Measurements from ENCODE around the gene TENT5C. TPM values are rescaled to one million over a fixed set of nuclear protein-coding genes. Genes with fewer than 3 reads are reported as not detected.

The TENT5C gene
- total RNA-seq, 1 donor, result 69.2 TPM

DNA sequence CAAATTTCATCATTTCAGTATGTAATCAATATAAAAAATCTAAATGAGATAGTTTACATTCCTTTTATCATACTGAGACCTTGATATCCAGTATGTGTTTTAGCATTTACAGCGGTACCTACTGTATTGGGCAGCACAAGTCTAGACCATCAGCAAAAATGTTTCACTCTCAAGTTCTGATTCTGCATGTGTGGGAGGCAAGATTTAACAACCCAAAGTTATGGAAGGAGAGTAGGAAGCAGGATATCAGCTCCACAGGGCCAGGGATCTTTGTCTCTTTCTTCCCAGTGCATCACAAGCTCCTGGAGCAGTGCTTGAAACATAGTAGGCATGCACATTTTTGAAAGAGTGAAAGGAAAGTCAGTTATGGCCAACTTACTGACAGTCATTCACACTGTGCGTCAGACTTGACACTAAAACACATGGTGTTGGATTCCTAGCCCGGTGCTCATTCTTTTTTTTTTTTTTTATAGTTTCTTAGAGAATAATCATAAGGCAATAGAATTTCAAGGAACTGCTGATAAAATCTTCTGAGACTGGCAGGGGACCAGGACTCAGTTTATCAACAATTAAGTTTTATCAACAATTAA is 6.1 kb downstream of the TENT5C start:
- no peak overlapping the region for H3K4me3 ChIP-seq (ENCODE audit: low read length)
- no peaks in the 10 kb centered on the region for H3K9me3 ChIP-seq (ENCODE audit: low read depth, low read length)
- no peaks in the 10 kb centered on the region for H3K27me3 ChIP-seq (ENCODE audit: insufficient read depth, low read length)
- H3K4me1 ChIP-seq (ENCODE audit: insufficient read depth, low read length), result peaks cover 87% of the 10 kb centered on the region

DNA sequence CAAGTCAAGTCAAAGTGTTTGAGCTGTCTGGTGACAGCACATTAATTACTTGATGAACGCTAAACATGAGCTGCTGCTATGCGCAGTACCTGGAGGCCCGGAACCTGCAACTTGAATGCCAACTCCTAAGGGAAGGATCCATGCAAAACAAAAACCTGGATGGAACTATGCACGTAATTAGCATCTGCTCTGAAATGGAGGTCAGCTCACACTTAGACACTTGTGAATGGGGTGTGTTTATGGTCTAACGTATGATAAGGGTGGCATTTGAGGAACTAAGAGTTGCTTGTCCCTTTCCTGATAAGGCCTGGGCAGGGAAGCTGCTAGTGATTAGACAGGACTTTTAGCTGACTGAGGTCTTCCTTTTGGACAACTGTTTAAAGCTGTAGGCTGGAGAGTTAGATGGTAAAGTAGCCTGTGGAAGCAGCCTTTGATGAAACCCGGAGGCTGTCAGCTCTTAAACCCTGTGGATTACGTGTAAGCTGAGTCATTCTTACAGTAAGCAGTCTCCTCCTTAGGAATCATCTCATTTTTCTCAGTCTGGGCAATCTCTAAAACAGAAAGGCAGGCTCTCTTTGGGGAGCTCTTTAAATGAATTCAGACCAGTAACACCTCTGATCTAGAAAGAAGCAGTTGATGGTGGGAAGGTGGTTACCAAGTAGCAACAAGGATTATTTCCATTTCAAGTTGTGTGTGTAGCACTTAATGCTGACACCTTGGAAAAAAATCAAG is 6.8 kb downstream of the TENT5C start:
- Histone ChIP-seq H3K4me3 (ENCODE audit: low read length) (no peak overlapping the region), H3K9me3 (ENCODE audit: low read depth, low read length) (no peaks in the 10 kb centered on the region), H3K27me3 (ENCODE audit: insufficient read depth, low read length) (no peaks in the 10 kb centered on the region), H3K4me1 (ENCODE audit: insufficient read depth, low read length) (peaks cover 84% of the 10 kb centered on the region)

DNA sequence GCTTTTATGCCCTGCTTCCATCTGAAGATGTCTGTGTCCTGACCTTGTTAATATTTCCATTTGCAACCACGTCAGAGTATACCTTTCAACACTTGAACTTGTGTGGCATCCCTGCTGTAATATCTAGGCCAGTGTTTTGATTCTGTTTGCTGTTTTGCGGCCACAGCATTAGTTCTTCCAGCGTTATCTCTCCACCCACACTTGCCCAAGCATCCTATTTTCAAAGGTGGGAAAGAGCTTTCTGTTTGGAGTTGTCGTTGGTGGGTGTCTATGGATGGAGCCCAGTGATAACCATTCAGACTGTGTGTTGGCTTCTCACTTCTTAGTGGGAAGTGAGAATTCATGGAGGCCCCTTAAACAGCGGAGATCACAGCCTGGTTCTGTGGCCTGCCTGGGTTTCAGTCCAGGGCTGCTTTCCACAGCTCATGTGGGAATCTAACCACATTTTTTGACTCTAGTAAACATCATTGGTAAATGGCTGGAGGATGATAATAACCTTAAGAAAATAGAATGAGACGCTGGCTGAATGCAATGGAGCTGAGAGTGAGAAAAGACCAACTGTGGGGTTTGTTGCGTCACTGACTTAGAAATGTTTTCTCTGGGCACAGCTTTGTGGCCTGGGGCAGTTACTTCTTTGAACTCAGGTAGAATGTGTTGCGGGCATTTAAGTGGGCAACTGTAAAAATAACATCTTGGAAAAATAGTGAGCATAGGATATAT is 7.6 kb downstream of the TENT5C start:
- H3K9me3 ChIP-seq (ENCODE audit: low read depth, low read length), result no peaks in the 10 kb centered on the region
- no peak overlapping the region for H3K4me3 ChIP-seq (ENCODE audit: low read length)
- no peaks in the 10 kb centered on the region for H3K27me3 ChIP-seq (ENCODE audit: insufficient read depth, low read length)
- H3K4me1 ChIP-seq (ENCODE audit: insufficient read depth, low read length), result peaks cover 77% of the 10 kb centered on the region

DNA sequence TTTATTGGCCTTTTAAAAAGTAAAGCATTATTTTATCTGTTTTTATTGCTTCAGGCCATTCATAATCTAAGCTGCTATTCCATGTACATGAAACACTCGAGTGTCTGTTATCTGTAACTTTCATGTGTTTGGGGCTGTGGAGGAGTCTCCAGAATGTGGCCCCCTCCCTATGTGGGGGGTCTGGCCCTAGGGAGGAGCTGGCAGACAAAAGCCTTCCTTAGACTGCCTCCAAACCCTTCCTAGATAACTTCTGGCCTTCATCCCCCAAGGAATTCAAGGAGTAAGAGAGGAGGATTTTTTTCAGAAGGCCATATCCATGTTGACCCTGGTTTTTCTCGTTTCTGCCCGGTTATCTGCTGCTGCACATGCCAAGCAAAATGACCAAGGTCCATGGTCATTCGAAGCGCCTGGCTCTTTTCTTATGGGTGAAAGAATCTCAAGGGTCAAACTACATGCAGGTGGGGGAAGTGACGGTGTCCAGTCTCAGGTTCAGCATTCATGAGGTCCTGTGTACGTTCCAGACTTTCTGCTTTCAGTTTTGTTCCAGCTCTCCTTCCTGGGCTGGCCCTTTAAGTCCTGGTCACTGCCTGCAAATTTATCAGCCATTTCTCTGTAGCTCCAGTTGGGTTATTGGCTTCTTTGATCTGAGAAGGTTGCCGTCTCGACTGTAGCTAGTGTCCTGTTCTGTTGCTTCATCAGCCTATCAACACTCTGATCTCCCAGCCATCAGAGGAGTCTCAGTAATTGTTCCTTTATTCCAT is 8.3 kb downstream of the TENT5C start:
- H3K4me1 ChIP-seq (ENCODE audit: insufficient read depth, low read length), result peaks cover 70% of the 10 kb centered on the region
- no peak overlapping the region for H3K4me3 ChIP-seq (ENCODE audit: low read length)

DNA sequence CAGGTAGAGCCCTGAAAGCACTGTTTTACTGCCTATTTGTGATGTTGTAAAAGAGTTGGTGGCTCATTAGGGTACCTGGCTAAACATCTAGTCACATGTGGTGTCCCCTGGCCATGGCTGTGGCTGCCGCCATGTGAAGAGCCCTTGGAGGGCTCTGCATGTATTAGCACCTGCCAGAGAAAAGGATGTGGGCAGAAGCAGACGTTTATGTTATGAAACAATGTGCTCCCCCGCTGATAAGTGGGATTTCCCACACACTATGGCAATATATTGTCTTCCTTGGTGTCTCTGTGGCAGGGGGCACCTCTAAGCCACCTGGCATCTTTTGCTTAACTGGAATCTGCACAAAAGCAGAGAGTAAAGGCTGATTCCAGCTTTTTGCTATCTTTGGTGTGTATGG is 9.6 kb downstream of the TENT5C start:
- Histone ChIP-seq H3K4me1 (ENCODE audit: insufficient read depth, low read length) (peaks cover 61% of the 10 kb centered on the region), H3K9me3 (ENCODE audit: low read depth, low read length) (no peaks in the 10 kb centered on the region), H3K4me3 (ENCODE audit: low read length) (no peak overlapping the region), H3K27me3 (ENCODE audit: insufficient read depth, low read length) (no peaks in the 10 kb centered on the region)

More for the DNA sequence above, 8.3 kb downstream of the TENT5C start:
- no peaks in the 10 kb centered on the region for H3K27me3 ChIP-seq (ENCODE audit: insufficient read depth, low read length)
- no peaks in the 10 kb centered on the region for H3K9me3 ChIP-seq (ENCODE audit: low read depth, low read length)

DNA sequence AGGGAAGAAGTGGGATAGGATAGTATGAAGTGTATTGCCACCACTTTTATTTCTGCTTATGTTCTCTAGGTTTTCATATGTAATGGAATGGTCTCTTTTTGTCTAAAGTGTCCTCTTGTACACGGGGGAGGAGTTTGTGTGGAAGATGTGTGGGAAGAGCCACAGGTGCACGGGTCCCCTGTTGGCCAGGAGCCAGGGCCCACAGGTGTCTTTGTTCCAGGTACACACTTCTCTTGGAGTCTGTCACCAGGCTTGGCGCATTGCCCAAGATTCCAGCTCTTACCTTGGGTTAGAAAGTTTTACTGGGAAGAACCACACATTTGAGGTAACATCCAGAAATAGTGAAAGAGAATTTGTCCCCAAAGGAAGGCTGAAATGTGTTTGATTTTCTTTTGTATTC is 10.5 kb downstream of the TENT5C start:
- H3K4me3 ChIP-seq (ENCODE audit: low read length), result no peak overlapping the region

DNA sequence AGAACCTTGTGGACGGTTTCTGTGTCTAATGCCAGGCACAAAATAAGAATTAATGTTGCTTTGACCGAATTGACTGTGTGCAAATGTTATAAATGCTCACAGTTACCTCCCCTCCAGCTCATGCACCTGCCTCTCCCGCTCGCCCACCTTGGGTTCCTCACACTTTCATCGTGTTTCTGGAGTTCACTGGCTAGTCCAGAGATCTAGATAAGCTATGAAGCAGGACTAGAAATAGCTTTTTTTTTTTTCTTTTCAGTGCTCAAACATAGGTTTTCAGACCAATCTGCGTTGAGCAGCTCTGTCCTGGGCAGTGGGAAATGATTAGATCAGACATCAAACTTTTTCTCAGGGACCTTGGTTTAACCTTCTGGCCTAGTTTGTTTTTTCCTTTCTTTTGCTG is 11.1 kb downstream of the TENT5C start:
- peaks cover 50% of the 10 kb centered on the region for H3K4me1 ChIP-seq (ENCODE audit: insufficient read depth, low read length)
- no peaks in the 10 kb centered on the region for H3K27me3 ChIP-seq (ENCODE audit: insufficient read depth, low read length)
- no peaks in the 10 kb centered on the region for H3K9me3 ChIP-seq (ENCODE audit: low read depth, low read length)
- H3K4me3 ChIP-seq (ENCODE audit: low read length), result no peak overlapping the region

More for the DNA sequence above, 10.5 kb downstream of the TENT5C start:
- Histone ChIP-seq H3K4me1 (ENCODE audit: insufficient read depth, low read length) (peaks cover 56% of the 10 kb centered on the region), H3K9me3 (ENCODE audit: low read depth, low read length) (no peaks in the 10 kb centered on the region), H3K27me3 (ENCODE audit: insufficient read depth, low read length) (no peaks in the 10 kb centered on the region)

DNA sequence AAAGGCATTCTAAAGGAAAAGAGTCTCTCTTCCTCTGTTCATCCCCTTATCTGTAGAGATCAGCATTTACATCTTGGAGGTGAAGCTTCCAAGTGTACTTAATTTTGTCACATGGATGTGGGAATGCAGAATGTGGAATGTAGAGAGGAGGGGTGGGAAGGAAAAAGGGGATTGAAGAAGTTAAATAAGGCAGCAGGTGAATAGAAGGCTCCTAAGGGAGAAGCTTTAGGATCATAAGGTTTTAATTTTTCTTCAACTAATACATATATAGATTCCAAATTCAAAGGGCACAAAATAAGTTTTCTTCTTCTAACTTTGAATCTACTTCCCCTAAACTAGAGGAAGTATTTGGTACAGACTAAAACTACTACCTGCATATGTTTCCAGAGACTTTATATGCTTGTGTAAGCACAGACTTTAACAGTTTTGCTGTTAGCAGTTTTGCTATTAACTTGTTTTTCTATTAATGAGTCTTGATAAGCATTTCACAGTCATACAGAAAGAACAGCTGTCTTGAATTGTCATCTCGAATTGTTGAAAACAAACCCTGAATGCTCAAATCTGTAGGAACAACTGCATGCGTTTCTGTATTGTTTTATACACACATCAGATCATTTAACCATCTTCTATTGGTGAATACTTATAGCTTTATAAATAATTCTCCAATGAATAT is 12.7 kb downstream of the TENT5C start:
- H3K27me3 ChIP-seq (ENCODE audit: insufficient read depth, low read length), result no peaks in the 10 kb centered on the region
- H3K4me3 ChIP-seq (ENCODE audit: low read length), result no peak overlapping the region
- H3K9me3 ChIP-seq (ENCODE audit: low read depth, low read length), result no peaks in the 10 kb centered on the region
- H3K4me1 ChIP-seq (ENCODE audit: insufficient read depth, low read length), result peaks cover 44% of the 10 kb centered on the region

DNA sequence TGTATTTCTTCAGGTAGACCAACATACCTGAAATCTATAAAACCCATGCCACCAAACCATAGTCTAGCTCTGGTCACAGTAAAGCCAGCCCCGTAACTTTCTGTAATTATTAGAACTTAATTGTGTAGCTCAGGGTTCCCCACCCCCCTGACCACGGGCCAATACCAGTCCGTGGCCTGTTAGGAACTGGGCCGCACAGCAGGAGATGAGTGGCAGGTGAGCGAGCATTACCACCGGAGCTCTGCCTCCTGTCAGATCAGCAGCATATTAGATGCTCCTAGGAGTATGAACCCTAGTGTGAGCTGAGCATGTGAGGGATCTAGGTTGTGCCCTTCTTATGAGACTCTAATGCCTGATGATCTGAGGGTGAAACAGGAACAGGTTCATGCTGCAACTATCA is 14.6 kb downstream of the TENT5C start:
- H3K4me3 ChIP-seq (ENCODE audit: low read length), result no peak overlapping the region
- no peaks in the 10 kb centered on the region for H3K27me3 ChIP-seq (ENCODE audit: insufficient read depth, low read length)
- H3K4me1 ChIP-seq (ENCODE audit: insufficient read depth, low read length), result peaks cover 26% of the 10 kb centered on the region
- H3K9me3 ChIP-seq (ENCODE audit: low read depth, low read length), result no peaks in the 10 kb centered on the region

DNA sequence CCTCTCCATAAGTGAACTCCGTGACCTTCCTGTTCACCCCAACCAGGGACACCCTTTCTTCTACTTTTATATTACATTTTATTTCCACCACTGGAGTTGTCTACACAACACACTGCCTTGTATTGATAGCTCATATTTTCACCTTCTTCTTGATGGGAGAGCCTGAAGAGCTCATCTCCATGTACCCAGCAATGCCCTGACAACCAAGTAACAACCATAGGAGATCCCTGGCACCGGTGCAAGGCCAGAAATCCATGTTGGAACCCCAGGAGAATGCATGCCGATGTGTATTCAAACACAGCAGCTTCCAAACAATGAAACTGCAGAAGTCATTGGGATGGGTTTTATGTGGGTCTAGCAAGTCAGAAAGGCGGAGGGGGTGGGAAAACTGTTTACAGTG is 15.5 kb downstream of the TENT5C start:
- no peaks in the 10 kb centered on the region for H3K27me3 ChIP-seq (ENCODE audit: insufficient read depth, low read length)
- H3K9me3 ChIP-seq (ENCODE audit: low read depth, low read length), result no peaks in the 10 kb centered on the region
- H3K4me3 ChIP-seq (ENCODE audit: low read length), result no peak overlapping the region
- H3K4me1 ChIP-seq (ENCODE audit: insufficient read depth, low read length), result peaks cover 18% of the 10 kb centered on the region

DNA sequence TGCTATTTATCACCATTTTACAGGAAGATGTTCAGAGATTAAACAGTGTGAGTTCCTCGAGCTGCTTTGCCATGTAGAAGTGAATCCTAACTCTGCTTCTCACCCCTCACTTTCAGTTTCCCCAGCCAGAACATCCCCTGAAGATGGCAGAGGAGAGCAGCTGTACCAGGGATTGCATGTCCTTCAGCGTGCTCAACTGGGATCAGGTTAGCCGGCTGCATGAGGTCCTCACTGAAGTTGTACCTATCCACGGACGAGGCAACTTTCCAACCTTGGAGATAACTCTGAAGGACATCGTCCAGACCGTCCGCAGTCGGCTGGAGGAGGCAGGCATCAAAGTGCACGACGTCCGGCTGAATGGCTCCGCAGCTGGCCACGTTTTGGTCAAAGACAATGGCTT is 16.9 kb downstream of the TENT5C start:
- Histone ChIP-seq H3K27me3 (ENCODE audit: insufficient read depth, low read length) (no peaks in the 10 kb centered on the region), H3K9me3 (ENCODE audit: low read depth, low read length) (no peaks in the 10 kb centered on the region), H3K4me3 (ENCODE audit: low read length) (no peak overlapping the region), H3K4me1 (ENCODE audit: insufficient read depth, low read length) (peaks cover 15% of the 10 kb centered on the region)

DNA sequence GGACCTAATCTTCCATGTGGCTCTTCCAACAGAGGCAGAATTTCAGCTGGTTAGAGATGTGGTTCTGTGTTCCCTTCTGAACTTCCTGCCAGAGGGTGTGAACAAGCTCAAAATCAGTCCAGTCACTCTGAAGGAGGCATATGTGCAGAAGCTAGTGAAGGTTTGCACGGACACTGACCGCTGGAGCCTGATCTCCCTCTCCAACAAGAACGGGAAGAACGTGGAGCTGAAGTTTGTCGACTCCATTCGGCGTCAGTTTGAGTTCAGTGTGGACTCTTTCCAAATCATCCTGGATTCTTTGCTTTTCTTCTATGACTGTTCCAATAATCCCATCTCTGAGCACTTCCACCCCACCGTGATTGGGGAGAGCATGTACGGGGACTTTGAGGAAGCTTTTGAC is 17.3 kb downstream of the TENT5C start:
- Histone ChIP-seq H3K4me3 (ENCODE audit: low read length) (no peak overlapping the region), H3K27me3 (ENCODE audit: insufficient read depth, low read length) (no peaks in the 10 kb centered on the region), H3K9me3 (ENCODE audit: low read depth, low read length) (no peaks in the 10 kb centered on the region), H3K4me1 (ENCODE audit: insufficient read depth, low read length) (peaks cover 16% of the 10 kb centered on the region)

DNA sequence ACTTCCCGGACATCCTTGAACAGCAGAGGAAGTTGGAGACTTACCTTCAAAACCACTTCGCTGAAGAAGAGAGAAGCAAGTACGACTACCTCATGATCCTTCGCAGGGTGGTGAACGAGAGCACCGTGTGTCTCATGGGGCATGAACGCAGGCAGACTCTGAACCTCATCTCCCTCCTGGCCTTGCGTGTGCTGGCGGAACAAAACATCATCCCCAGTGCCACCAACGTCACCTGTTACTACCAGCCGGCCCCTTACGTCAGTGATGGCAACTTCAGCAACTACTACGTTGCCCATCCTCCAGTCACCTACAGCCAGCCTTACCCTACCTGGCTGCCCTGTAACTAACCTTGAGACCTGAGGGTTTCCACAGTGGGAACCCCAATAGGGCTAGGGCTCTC is 17.9 kb downstream of the TENT5C start:
- H3K27me3 ChIP-seq (ENCODE audit: insufficient read depth, low read length), result no peaks in the 10 kb centered on the region

DNA sequence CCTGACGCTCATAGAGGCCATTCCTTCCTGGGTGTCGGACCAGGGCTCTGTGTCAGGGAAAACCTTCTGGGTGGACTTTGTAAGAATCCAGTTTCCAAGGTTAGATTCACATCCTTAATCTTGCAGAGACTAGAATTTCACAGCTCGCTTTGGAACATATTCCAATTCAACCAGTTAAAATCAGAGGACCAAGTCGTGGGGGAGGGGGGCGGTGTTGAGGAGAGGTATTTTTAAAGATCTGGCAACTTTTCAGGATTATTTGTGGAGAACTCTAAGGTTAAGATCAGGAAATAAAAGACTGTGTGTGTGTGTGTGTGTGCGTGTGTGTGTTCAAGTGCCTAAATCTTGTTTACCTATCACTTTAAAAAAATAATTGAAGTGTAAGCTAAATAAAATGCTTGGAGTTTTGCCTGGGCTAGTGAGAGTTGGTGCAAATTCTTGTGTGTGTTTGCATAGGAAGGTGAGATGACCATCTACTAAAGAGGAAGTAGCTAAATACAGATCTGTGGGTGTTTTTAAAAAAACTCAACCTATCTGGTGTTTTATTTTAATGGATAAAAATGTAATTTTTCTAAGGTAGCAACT is 21.8 kb downstream of the TENT5C start:
- Histone ChIP-seq H3K27me3 (ENCODE audit: insufficient read depth, low read length) (no peaks in the 10 kb centered on the region), H3K4me1 (ENCODE audit: insufficient read depth, low read length) (peaks cover 16% of the 10 kb centered on the region), H3K9me3 (ENCODE audit: low read depth, low read length) (no peaks in the 10 kb centered on the region), H3K4me3 (ENCODE audit: low read length) (no peak overlapping the region)

More for the DNA sequence above, 17.9 kb downstream of the TENT5C start:
- Histone ChIP-seq H3K4me1 (ENCODE audit: insufficient read depth, low read length) (peaks cover 16% of the 10 kb centered on the region), H3K4me3 (ENCODE audit: low read length) (no peak overlapping the region), H3K9me3 (ENCODE audit: low read depth, low read length) (no peaks in the 10 kb centered on the region)

Measured in mononuclear cell (primary cell).